ENCODE results near the gene ZNF470.

The ZNF470 gene

GRCh38 chr19:56562766-56563165 lies 4.5 kb upstream of the ZNF470 start:
- TF ChIP-seq REST (IDR thresholded peaks at IDR 0.05; ENCODE audit: insufficient read depth in 1 of 2, low read depth in 2 of 2, low read length in 2 of 2) = no peak
- TF ChIP-seq FOXP2 (optimal IDR thresholded peaks at IDR 0.05; ENCODE audit: borderline replicate concordance, extremely low read depth, extremely low read length, insufficient read depth) = no peak
- no peak for TF ChIP-seq TAF1 (IDR thresholded peaks at IDR 0.05; ENCODE audit: borderline replicate concordance, insufficient read depth, low read length)
- no peak for TF ChIP-seq SIN3A (IDR thresholded peaks at IDR 0.05; ENCODE audit: borderline replicate concordance, insufficient read depth, low read length)
- TF ChIP-seq POLR2AphosphoS5 (IDR thresholded peaks at IDR 0.05; ENCODE audit: low read depth, low read length) = no peak

DNA sequence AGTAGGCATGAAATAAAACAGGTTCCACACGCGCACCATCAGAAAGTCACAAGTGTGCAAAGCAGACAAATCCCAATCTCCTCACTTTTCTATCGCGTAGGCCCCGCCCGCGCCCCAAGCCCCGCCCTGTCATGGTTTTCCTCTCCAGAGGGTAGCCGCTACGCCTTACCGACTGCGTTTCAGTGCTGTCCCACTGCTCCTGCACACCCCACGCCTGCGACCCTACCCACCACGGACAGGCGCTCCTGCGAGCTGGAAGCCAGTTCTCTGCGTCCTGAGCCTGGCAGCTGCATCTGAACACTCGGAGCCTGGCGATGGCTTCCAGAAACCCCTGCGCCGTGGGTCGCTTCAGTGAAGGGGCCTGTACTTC lies 379 bp upstream of the ZNF470 start:
- TF ChIP-seq SIN3A (IDR thresholded peaks at IDR 0.05; ENCODE audit: borderline replicate concordance, insufficient read depth, low read length) = no peak
- TF ChIP-seq FOXP2 (optimal IDR thresholded peaks at IDR 0.05; ENCODE audit: borderline replicate concordance, extremely low read depth, extremely low read length, insufficient read depth) = no peak
- no peak for TF ChIP-seq TAF1 (IDR thresholded peaks at IDR 0.05; ENCODE audit: borderline replicate concordance, insufficient read depth, low read length)
- TF ChIP-seq REST (IDR thresholded peaks at IDR 0.05; ENCODE audit: insufficient read depth in 1 of 2, low read depth in 2 of 2, low read length in 2 of 2) = no peak
- no peak for TF ChIP-seq POLR2AphosphoS5 (IDR thresholded peaks at IDR 0.05; ENCODE audit: low read depth, low read length)

DNA sequence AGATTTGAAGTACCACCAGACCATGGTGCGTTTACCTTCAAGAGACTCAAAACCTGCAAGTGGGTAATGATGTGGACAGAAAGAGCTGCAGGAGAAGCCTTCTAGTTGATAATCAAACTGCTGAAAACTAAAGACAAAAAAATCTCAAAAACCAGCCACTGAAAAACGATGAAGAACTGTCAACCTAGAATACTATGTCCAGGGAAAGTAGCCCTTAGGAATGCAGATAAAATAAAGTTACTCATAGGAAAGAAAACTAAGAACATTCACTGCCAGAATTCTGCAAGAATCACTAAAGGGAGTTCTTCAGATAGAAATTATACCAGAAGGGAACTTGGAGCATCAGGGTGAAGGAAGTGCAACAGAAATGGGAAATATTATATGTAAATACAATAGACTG lies 5.3 kb downstream of the ZNF470 start:
- TF ChIP-seq TAF1 (IDR thresholded peaks at IDR 0.05; ENCODE audit: borderline replicate concordance, insufficient read depth, low read length) (no peak), SIN3A (IDR thresholded peaks at IDR 0.05; ENCODE audit: borderline replicate concordance, insufficient read depth, low read length) (no peak), REST (IDR thresholded peaks at IDR 0.05; ENCODE audit: insufficient read depth in 1 of 2, low read depth in 2 of 2, low read length in 2 of 2) (no peak), POLR2AphosphoS5 (IDR thresholded peaks at IDR 0.05; ENCODE audit: low read depth, low read length) (no peak), FOXP2 (optimal IDR thresholded peaks at IDR 0.05; ENCODE audit: borderline replicate concordance, extremely low read depth, extremely low read length, insufficient read depth) (no peak)

DNA sequence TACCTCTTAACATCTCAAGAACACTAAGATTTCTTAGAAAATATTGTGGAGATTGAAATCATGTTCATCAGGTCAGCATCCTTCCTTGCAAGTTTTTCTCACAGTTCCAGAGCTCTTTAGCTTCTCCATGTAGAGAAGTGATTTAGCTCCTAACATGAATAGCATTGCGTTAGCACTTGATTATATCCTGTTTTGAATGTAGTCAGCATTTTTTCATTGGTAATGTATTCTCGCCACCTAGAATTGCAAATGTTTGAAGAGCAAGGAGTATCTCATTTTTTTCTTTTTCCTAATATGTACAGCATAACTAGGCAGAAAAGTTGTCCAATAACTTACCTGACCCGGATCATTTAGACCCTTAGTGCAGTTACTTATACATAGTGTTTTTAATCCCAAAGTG lies 6.6 kb downstream of the ZNF470 start:
- TF ChIP-seq POLR2AphosphoS5 (IDR thresholded peaks at IDR 0.05; ENCODE audit: low read depth, low read length) (no peak), TAF1 (IDR thresholded peaks at IDR 0.05; ENCODE audit: borderline replicate concordance, insufficient read depth, low read length) (no peak), FOXP2 (optimal IDR thresholded peaks at IDR 0.05; ENCODE audit: borderline replicate concordance, extremely low read depth, extremely low read length, insufficient read depth) (no peak), REST (IDR thresholded peaks at IDR 0.05; ENCODE audit: insufficient read depth in 1 of 2, low read depth in 2 of 2, low read length in 2 of 2) (no peak), SIN3A (IDR thresholded peaks at IDR 0.05; ENCODE audit: borderline replicate concordance, insufficient read depth, low read length) (no peak)
